ENCODE measurements around the gene ATP5F1D.

Gene ATP5F1D

GRCh38 chr19:1271528-1272422, 30.2 kb downstream of the ATP5F1D start:
- H3K4me3 ChIP-seq (ENCODE audit: low read length) = peak overlapping the region; percentile 97
- H3K9ac ChIP-seq (ENCODE audit: low read length) = no peak overlapping the region
- peak overlapping the region; percentile 99 for H3K27ac ChIP-seq (ENCODE audit: low read depth, low read length)
- H3K36me3 ChIP-seq (ENCODE audit: control insufficient read depth, insufficient read depth, low read length) = peaks cover 30% of the 10 kb centered on the region
- peaks cover 72% of the 10 kb centered on the region for H3K4me1 ChIP-seq (ENCODE audit: control insufficient read depth, insufficient read depth, low read length)
- H3K27me3 ChIP-seq (ENCODE audit: control insufficient read depth, insufficient read depth, low read length) = no peaks in the 10 kb centered on the region

DNA sequence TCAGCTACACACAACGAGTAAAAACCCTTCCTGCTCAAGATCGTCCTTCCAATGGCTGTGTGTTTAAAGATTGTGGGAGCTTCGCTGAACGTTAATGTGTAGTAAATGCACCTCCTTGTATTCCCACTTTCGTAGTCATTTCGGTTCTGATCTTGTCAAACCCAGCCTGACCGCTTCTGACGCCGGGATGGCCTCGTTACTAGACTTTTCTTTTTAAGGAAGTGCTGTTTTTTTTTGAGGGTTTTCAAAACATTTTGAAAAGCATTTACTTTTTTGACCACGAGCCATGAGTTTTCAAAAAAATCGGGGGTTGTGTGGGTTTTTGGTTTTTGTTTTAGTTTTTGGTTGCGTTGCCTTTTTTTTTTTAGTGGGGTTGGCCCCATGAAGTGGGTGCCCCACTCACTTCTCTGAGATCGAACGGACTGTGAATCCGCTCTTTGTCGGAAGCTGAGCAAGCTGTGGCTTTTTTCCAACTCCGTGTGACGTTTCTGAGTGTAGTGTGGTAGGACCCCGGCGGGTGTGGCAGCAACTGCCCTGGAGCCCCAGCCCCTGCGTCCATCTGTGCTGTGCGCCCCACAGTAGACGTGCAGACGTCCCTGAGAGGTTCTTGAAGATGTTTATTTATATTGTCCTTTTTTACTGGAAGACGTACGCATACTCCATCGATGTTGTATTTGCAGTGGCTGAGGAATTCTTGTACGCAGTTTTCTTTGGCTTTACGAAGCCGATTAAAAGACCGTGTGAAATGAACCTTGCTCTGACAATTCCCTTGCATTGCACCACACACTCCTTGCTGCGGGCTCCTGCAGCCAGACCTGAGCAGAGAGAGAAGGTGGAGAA, 31.1 kb downstream of the ATP5F1D start:
- Histone ChIP-seq H3K27ac (ENCODE audit: low read depth, low read length) (peak overlapping the region; percentile 99), H3K27me3 (ENCODE audit: control insufficient read depth, insufficient read depth, low read length) (no peaks in the 10 kb centered on the region), H3K36me3 (ENCODE audit: control insufficient read depth, insufficient read depth, low read length) (peaks cover 30% of the 10 kb centered on the region), H3K9ac (ENCODE audit: low read length) (no peak overlapping the region), H3K4me3 (ENCODE audit: low read length) (no peak overlapping the region), H3K4me1 (ENCODE audit: control insufficient read depth, insufficient read depth, low read length) (peaks cover 66% of the 10 kb centered on the region)

DNA sequence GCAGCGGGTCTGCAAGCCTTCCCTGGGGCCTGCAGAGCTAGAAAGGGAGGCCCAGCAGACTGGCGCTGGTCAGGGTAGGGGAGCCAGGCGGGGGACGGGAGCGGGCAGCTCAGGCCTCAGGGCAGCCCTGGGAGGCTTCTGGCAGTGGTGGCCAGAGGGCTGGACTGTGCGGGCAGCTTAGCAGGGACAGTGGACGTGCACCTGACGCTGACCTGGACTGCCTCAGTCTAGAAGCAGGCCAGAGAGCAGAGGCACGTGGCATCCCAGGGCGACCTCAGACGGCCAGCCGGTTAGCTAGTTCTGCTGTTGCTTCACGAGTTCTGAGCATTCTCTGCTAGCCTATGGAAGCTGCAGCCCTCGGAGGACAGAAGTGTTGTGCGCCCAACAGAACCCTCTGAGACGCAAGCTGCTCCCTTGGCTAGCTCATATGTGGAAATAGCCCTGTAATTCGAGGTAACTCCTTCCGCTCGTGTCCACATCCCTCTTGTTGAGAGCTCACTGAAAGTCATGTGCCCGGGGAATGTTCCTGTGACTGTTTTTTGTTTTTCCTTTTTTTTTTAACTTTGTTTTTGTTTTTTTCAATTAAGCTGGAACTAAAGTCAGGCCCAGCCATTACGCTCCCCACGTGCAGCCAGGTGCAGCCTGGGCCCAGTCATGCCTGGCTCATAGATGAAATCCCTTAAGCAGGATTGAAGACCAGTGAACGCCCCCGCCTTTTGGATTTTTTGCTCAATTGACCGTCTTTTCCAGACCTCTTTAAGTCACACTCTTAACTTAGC, 31.9 kb downstream of the ATP5F1D start:
- H3K27ac ChIP-seq (ENCODE audit: low read depth, low read length) = peak overlapping the region; percentile 99
- H3K9ac ChIP-seq (ENCODE audit: low read length) = no peak overlapping the region
- H3K27me3 ChIP-seq (ENCODE audit: control insufficient read depth, insufficient read depth, low read length) = no peaks in the 10 kb centered on the region
- H3K4me3 ChIP-seq (ENCODE audit: low read length) = no peak overlapping the region
- H3K36me3 ChIP-seq (ENCODE audit: control insufficient read depth, insufficient read depth, low read length) = peaks cover 30% of the 10 kb centered on the region
- H3K4me1 ChIP-seq (ENCODE audit: control insufficient read depth, insufficient read depth, low read length) = peaks cover 59% of the 10 kb centered on the region

GRCh38 chr19:1274081-1274851, 32.7 kb downstream of the ATP5F1D start:
- H3K36me3 ChIP-seq (ENCODE audit: control insufficient read depth, insufficient read depth, low read length) = peaks cover 35% of the 10 kb centered on the region
- H3K27me3 ChIP-seq (ENCODE audit: control insufficient read depth, insufficient read depth, low read length) = no peaks in the 10 kb centered on the region
- peak overlapping the region; percentile 99 for H3K27ac ChIP-seq (ENCODE audit: low read depth, low read length)
- peaks cover 55% of the 10 kb centered on the region for H3K4me1 ChIP-seq (ENCODE audit: control insufficient read depth, insufficient read depth, low read length)
- peak overlapping the region; percentile 29 for H3K4me3 ChIP-seq (ENCODE audit: low read length)
- no peak overlapping the region for H3K9ac ChIP-seq (ENCODE audit: low read length)

DNA sequence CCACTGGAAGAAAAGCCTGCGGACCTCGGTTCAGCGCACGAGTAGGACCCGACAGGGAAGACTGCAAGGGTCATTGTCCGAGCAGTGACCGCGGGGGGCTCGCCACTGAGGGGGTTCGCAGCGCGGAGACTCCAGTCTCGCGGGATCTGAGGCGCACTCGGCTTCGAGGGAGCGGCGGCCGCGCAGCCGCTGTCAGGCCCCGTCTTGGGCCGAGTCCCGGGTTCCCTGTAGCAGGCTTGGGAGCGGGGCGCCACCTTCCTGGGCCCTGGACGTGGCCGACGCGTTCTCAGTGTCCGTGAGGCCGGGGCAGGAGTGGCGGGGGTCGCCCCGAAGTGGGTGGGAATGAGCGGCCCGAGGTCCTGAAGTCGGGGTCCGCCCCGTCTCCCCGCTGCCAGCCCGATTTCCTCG, 33.3 kb downstream of the ATP5F1D start:
- Histone ChIP-seq H3K4me1 (ENCODE audit: control insufficient read depth, insufficient read depth, low read length) (peaks cover 55% of the 10 kb centered on the region), H3K27ac (ENCODE audit: low read depth, low read length) (peak overlapping the region; percentile 99), H3K36me3 (ENCODE audit: control insufficient read depth, insufficient read depth, low read length) (peaks cover 35% of the 10 kb centered on the region), H3K9ac (ENCODE audit: low read length) (no peak overlapping the region), H3K27me3 (ENCODE audit: control insufficient read depth, insufficient read depth, low read length) (no peaks in the 10 kb centered on the region), H3K4me3 (ENCODE audit: low read length) (peak overlapping the region; percentile 29)

GRCh38 chr19:1275260-1275975, 33.9 kb downstream of the ATP5F1D start, which contains the start of gene FAM174C:
Gene FAM174C, plus strand, starts transcription at chr19:1275530. Its CDS starts 20 bp downstream, at chr19:1275550.
- no peaks in the 10 kb centered on the region for H3K27me3 ChIP-seq (ENCODE audit: control insufficient read depth, insufficient read depth, low read length)
- peak within 1 kb of the TSS; percentile 99 for H3K27ac ChIP-seq (ENCODE audit: low read depth, low read length)
- peaks cover 51% of the 10 kb centered on the region for H3K4me1 ChIP-seq (ENCODE audit: control insufficient read depth, insufficient read depth, low read length)
- peak within 1 kb of the TSS; percentile 81 for H3K4me3 ChIP-seq (ENCODE audit: low read length)
- peak within 1 kb of the TSS; percentile 79 for H3K9ac ChIP-seq (ENCODE audit: low read length)
- H3K36me3 ChIP-seq (ENCODE audit: control insufficient read depth, insufficient read depth, low read length) = peaks cover 35% of the 10 kb centered on the region

DNA sequence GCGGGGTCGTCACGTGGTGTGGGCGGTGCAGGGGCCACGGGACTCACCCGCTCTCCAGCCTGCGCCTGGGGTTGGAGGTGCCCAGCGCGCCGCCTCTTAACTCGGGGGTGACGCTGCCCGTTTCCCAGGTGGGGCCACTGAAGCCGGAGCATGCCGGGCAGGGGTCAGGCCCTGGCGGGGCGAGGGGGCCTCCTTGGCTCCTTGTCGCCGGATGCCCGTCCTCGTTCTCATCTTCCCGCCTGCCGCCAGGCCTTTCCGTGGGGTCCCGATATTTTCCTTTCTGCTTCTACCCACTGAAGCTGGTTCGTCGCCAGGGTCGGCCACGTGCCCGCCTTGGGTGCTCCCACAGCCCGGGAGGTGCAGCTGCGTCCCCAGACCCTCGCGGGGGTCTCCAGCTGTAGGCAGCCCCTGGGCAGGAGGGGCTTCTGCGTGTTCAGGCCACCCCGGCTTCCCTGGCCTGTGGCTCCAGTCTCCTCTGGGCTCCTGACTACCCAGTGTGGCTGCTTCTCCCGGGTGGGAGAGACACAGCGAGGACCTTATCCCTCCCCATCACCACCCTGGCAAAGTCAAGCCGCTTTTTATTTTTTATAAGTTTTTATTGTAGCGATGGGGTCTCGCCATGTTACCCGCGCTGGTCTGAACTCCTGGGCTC, 34.6 kb downstream of the ATP5F1D start:
- Histone ChIP-seq H3K4me1 (ENCODE audit: control insufficient read depth, insufficient read depth, low read length) (peaks cover 44% of the 10 kb centered on the region), H3K9ac (ENCODE audit: low read length) (peak overlapping the region; percentile 79), H3K27me3 (ENCODE audit: control insufficient read depth, insufficient read depth, low read length) (no peaks in the 10 kb centered on the region), H3K27ac (ENCODE audit: low read depth, low read length) (peak overlapping the region; percentile 99), H3K36me3 (ENCODE audit: control insufficient read depth, insufficient read depth, low read length) (peaks cover 30% of the 10 kb centered on the region), H3K4me3 (ENCODE audit: low read length) (peak overlapping the region; percentile 81)

DNA sequence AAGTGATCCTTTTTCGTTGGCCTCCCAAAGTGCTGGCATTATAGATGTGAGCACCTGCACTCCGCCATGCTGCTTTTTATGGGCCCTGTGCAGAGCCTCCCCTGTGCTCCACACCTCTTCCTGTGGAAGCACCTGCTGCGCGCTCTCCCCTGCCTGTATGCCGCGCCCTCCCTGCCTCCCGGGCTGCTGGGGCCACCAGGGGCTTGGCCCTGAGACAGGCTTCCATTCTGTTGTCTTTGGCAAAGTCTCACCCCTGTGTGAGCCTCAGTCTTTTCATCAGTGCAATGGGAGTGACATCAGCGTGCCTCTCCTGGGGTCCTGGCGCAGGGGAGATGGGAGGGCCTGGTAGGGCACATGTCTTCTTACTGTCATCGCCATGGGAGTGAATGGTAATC, 35.1 kb downstream of the ATP5F1D start:
- Histone ChIP-seq H3K27ac (ENCODE audit: low read depth, low read length) (no peak overlapping the region), H3K27me3 (ENCODE audit: control insufficient read depth, insufficient read depth, low read length) (no peaks in the 10 kb centered on the region), H3K36me3 (ENCODE audit: control insufficient read depth, insufficient read depth, low read length) (peaks cover 27% of the 10 kb centered on the region), H3K4me3 (ENCODE audit: low read length) (peak overlapping the region; percentile 81), H3K4me1 (ENCODE audit: control insufficient read depth, insufficient read depth, low read length) (peaks cover 39% of the 10 kb centered on the region), H3K9ac (ENCODE audit: low read length) (no peak overlapping the region)

DNA sequence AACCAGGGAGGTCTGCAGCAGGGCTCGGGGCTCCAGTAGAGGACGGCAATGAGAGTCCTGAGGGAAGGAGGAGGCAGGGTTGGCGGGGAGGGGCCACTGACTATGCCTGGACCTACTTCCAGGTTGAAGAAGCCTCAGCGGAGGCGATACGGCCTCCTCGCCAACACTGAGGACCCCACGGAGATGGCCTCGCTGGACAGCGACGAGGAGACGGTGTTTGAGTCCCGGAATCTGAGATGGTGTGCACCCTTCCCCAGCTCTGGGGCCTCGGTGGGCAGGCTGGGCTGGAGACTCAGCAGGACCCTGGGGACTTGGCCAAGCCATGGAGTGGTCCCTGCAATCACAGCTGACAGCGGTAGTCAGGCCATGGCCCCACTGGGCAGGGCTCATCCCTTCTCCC, 35.5 kb downstream of the ATP5F1D start:
- peaks cover 25% of the 10 kb centered on the region for H3K36me3 ChIP-seq (ENCODE audit: control insufficient read depth, insufficient read depth, low read length)
- no peak overlapping the region for H3K9ac ChIP-seq (ENCODE audit: low read length)

DNA sequence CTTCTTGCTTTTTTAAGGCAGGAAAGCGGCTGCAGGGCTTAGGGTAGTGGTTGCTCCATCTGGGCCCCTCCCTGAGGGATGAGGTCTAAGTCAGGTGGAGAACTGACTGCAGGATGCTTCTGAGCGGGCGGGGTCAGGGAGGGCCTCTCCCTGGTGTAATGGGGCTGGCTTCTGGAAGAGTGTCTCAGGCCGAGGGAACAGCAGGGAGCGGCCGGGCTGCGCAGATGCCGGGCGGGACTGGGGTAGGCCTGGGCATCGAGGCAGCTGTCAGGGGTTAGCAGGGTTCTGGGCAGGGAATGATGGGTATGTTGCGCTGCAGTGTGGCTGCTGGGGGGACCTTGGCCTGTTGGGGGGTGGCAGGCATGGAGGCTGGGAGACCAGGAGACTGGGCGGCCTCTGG, 36.5 kb downstream of the ATP5F1D start:
- H3K27me3 ChIP-seq (ENCODE audit: control insufficient read depth, insufficient read depth, low read length) = peaks cover 3% of the 10 kb centered on the region
- H3K27ac ChIP-seq (ENCODE audit: low read depth, low read length) = no peak overlapping the region
- H3K4me1 ChIP-seq (ENCODE audit: control insufficient read depth, insufficient read depth, low read length) = peaks cover 25% of the 10 kb centered on the region
- H3K9ac ChIP-seq (ENCODE audit: low read length) = no peak overlapping the region
- no peak overlapping the region for H3K4me3 ChIP-seq (ENCODE audit: low read length)
- peaks cover 19% of the 10 kb centered on the region for H3K36me3 ChIP-seq (ENCODE audit: control insufficient read depth, insufficient read depth, low read length)

More for the DNA sequence above, 35.5 kb downstream of the ATP5F1D start:
- H3K4me1 ChIP-seq (ENCODE audit: control insufficient read depth, insufficient read depth, low read length) = peaks cover 35% of the 10 kb centered on the region
- H3K27ac ChIP-seq (ENCODE audit: low read depth, low read length) = no peak overlapping the region
- H3K4me3 ChIP-seq (ENCODE audit: low read length) = no peak overlapping the region
- H3K27me3 ChIP-seq (ENCODE audit: control insufficient read depth, insufficient read depth, low read length) = peaks cover 3% of the 10 kb centered on the region

All from rectal smooth muscle tissue (tissue), 1 donor.